Measurements from ENCODE around the gene PRLH. TPM values are rescaled to one million over a fixed set of nuclear protein-coding genes. Genes with fewer than 3 reads are reported as not detected.
A peak's percentile ranks its signal among the peaks of the same experiment; 100 is the strongest.

The PRLH gene
- total and polyA plus RNA-seq, 2 of the 13 experiments (the other 11 are each of a cell fraction or from before 2014, with no cell fraction given) = not detected

- TF ChIP-seq NFYB (CRISPR knock-in tag; IDR thresholded peaks at IDR 0.05) (no peak), REL (CRISPR knock-in tag; conservative IDR thresholded peaks at IDR 0.05) (no peak), ZNF878 (CRISPR knock-in tag; IDR thresholded peaks at IDR 0.05) (no peak; the same call in 1 of the 2 replicates), MED8 (CRISPR knock-in tag; IDR thresholded peaks at IDR 0.05; ENCODE audit: insufficient replicate concordance) (peak; percentile 72), SMAD3 (CRISPR knock-in tag; IDR thresholded peaks at IDR 0.05) (no peak), PRDM10 (CRISPR knock-in tag; IDR thresholded peaks at IDR 0.05; ENCODE audit: low read depth) (no peak), MYPOP (CRISPR knock-in tag; IDR thresholded peaks at IDR 0.05) (0 out of 2 replicates have a peak, but pooled peaks have one; percentile 34), FOXA3 (CRISPR knock-in tag; IDR thresholded peaks at IDR 0.05) (peak; percentile 79), STAT5B (CRISPR knock-in tag; IDR thresholded peaks at IDR 0.05) (no peak), HNRNPLL (IDR thresholded peaks at IDR 0.05; ENCODE audit: low read depth, low read length, poor library complexity, severe bottlenecking) (no peak), ZNF556 (CRISPR knock-in tag; IDR thresholded peaks at IDR 0.05; ENCODE audit: borderline replicate concordance) (no peak), ZNF280D (CRISPR knock-in tag; IDR thresholded peaks at IDR 0.05) (peak; percentile 63; the same call in 1 of the 2 replicates), KDM2A (CRISPR knock-in tag; IDR thresholded peaks at IDR 0.05; ENCODE audit: borderline replicate concordance, low read depth) (peak; percentile 51; the same call in 1 of the 2 replicates), MIER3 (CRISPR knock-in tag; IDR thresholded peaks at IDR 0.05; ENCODE audit: borderline replicate concordance) (no peak), PHF8 (CRISPR knock-in tag; IDR thresholded peaks at IDR 0.05) (no peak), KDM4B (CRISPR knock-in tag; IDR thresholded peaks at IDR 0.05) (no peak), ATAD3A (CRISPR knock-in tag; IDR thresholded peaks at IDR 0.05) (no peak), ZSCAN20 (CRISPR knock-in tag; IDR thresholded peaks at IDR 0.05; ENCODE audit: borderline replicate concordance) (no peak), NAIF1 (CRISPR knock-in tag; IDR thresholded peaks at IDR 0.05; ENCODE audit: borderline replicate concordance) (no peak), NPAS2 (CRISPR knock-in tag; IDR thresholded peaks at IDR 0.05; ENCODE audit: borderline replicate concordance) (no peak)
These were observed 28.1 kb downstream of the PRLH start (continued) for GRCh38 chr2:237594514-237594871.
